ENCODE measurements around the gene TRIM14.

TRIM14 gene

DNA sequence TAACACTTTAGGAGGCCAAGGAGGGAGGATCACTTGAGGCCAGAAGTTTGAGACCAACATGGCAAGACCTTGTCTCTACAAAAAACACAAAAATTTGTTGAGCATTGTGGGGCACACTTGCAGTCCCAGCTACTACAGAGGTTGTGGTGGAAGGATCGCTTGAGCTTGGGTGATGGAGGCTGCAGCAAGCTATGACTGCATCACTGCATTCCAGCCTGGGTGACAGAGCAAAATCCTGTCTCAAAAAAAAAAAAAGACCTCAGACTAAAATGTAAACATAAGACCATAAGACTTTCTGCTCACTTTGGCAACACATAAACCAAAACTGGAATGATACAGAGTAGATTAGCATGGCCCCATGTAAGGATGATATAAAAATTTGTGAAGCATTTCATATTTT lies 87.1 kb downstream of the TRIM14 start:
- TF ChIP-seq, protein P1, sequence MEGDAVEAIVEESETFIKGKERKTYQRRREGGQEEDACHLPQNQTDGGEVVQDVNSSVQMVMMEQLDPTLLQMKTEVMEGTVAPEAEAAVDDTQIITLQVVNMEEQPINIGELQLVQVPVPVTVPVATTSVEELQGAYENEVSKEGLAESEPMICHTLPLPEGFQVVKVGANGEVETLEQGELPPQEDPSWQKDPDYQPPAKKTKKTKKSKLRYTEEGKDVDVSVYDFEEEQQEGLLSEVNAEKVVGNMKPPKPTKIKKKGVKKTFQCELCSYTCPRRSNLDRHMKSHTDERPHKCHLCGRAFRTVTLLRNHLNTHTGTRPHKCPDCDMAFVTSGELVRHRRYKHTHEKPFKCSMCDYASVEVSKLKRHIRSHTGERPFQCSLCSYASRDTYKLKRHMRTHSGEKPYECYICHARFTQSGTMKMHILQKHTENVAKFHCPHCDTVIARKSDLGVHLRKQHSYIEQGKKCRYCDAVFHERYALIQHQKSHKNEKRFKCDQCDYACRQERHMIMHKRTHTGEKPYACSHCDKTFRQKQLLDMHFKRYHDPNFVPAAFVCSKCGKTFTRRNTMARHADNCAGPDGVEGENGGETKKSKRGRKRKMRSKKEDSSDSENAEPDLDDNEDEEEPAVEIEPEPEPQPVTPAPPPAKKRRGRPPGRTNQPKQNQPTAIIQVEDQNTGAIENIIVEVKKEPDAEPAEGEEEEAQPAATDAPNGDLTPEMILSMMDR (IDR thresholded peaks at IDR 0.05): no peak
- DNase-seq: no peak
- intact Hi-C loops (cut with DNase I; ENCODE audit: low total_unique reads): loop anchor here (5.0 kb wide), 1 partner anchor 110 kb away; the partner anchor contains the start of gene TRMO
- Histone ChIP-seq H3K9me3 (no peaks in the 10 kb centered on the region), H3K4me1 (peaks cover 0 to 15% (median 6%) of the 10 kb centered on the region in 4 donors), H3K36me3 (no peaks in the 10 kb centered on the region), H3K27ac (no peak overlapping the region), H3K4me3 (no peak overlapping the region), H3K27me3 (peaks cover 0 to 8% of the 10 kb centered on the region in 2 donors)

DNA sequence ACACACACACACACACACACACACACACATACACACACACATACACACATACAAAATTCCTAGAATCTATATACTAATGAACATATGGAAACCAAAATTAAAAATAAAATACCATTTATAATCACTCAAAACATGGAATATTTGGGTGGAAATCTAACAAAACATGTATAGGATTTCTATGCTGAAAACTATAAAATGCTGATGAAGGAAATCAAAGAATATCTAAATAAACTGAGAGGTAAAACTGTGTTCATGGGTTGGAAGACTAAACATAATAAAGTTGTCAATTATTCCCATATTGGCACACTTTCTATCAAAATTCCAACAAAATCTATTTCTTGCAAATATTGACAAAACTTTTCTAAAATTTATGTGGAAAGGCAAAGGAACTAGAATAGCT lies 87.9 kb downstream of the TRIM14 start:
- Histone ChIP-seq H3K36me3 (no peaks in the 10 kb centered on the region), H3K4me1 (peaks cover 0 to 10% (median 6%) of the 10 kb centered on the region in 4 donors), H3K9me3 (no peaks in the 10 kb centered on the region), H3K27ac (no peak overlapping the region), H3K27me3 (peaks cover 0 to 8% of the 10 kb centered on the region in 2 donors), H3K4me3 (no peak overlapping the region)
- TF ChIP-seq, protein P1 (IDR thresholded peaks at IDR 0.05): no peak
- intact Hi-C loops (cut with DNase I; ENCODE audit: low total_unique reads): loop anchor here (5.0 kb wide), 1 partner anchor 109 kb away; the partner anchor contains the start of gene TRMO
- no peak for DNase-seq

DNA sequence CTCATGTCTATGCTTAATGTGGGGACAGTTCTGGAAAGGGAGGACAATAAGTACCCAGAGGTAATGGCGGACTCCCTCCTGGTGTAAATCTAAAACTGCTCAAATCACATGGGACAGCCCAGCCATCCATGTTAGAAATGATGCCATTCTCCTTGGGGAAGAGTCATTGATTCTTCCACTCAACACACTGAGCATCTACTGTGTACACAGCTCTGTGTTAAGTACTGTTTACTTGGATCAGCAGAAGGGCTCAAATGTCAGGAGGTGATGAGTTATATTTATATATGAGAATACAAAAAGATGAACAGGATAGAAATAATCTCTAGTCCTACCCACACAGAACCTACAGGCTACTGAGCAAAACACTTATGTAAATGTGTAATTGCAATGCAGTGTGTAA lies 94.3 kb downstream of the TRIM14 start:
- no peaks in the 10 kb centered on the region for H3K4me1 ChIP-seq
- H3K9me3 ChIP-seq: no peaks in the 10 kb centered on the region
- no peak for DNase-seq
- TF ChIP-seq, protein P1 (IDR thresholded peaks at IDR 0.05): no peak
- no peaks in the 10 kb centered on the region for H3K27me3 ChIP-seq
- H3K36me3 ChIP-seq: peaks cover 5 to 20% (median 14%) of the 10 kb centered on the region in 3 donors
- no peak overlapping the region for H3K4me3 ChIP-seq
- intact Hi-C loops (cut with DNase I; ENCODE audit: low total_unique reads): no loop called here
- no peak overlapping the region for H3K27ac ChIP-seq

DNA sequence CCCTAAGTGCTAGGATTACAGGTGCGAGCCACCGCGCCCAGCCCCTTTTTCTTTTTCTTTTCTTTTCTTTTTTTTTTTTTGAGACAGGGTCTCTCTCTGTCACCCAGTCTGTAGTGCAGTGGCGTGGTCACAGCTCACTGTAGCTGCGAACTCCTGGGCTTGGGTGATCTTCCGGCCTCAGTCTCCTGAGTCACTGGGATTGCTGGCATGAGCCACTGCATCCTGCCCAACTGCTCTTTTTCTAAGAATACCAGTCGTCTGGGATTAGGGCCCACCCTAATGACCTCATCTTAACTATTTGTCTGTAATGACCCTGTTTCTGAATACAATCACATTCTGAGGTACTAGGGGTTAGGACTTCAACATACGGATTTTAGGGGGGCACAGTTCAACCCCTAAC lies 96.6 kb downstream of the TRIM14 start:
- Histone ChIP-seq H3K36me3 (peaks cover 19 to 43% (median 36%) of the 10 kb centered on the region in 3 donors), H3K27ac (peak overlapping the region in 1 of 2 donors; percentile 11)
- intact Hi-C loops (cut with DNase I; ENCODE audit: low total_unique reads): no loop called here

DNA sequence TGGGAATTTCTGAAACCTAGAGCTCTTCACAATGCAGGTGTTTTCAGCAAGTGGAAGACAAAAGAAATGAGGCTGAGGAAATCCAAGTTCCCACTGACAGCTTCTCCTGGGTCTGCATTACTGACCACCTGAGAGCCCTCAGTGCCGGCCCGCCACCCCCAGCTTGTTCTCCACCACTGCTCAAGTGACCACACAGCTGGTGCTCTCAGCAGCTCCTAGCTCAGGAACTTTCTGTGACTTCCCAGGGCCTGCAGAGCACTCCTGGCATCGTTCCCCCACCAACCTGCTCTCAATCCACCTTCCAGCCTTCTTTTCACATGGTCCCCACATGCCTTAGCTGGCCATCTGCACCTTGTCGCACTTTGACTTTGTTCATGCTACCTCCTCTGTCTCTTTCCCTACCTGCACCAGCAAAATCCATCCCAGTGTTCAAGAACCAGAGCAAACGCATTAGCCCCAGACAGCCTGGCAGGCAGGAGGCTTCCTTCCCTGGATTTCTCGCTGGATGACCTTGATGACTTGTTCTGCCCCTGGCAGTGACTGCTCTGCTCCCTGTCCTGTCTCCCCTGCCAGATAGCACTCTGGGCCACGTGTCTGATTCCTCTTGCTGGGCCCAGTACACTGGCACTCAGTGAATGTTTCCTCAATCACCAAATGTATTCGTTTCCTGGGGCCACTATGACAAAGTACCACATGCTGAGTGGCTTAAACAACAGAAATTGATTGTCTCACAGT lies 97.5 kb downstream of the TRIM14 start:
- H3K4me1 ChIP-seq: no peaks in the 10 kb centered on the region
- intact Hi-C loops (cut with DNase I; ENCODE audit: low total_unique reads): no loop called here
- no peak overlapping the region for H3K4me3 ChIP-seq
- H3K36me3 ChIP-seq: peaks cover 28 to 53% (median 46%) of the 10 kb centered on the region in 3 donors
- TF ChIP-seq, protein P1 (IDR thresholded peaks at IDR 0.05): no peak
- no peaks in the 10 kb centered on the region for H3K9me3 ChIP-seq
- no peak overlapping the region for H3K27ac ChIP-seq
- DNase-seq: no peak
- H3K27me3 ChIP-seq: no peaks in the 10 kb centered on the region

More for the DNA sequence above, 96.6 kb downstream of the TRIM14 start:
- no peak overlapping the region for H3K4me3 ChIP-seq
- H3K4me1 ChIP-seq: no peaks in the 10 kb centered on the region
- H3K9me3 ChIP-seq: no peaks in the 10 kb centered on the region
- H3K27me3 ChIP-seq: no peaks in the 10 kb centered on the region
- TF ChIP-seq, protein P1 (IDR thresholded peaks at IDR 0.05): no peak
- DNase-seq: no peak

Measured in tibial artery (tissue), 4 donors.